Stimulated activated CD8-positive, alpha-beta memory T cell treated with anti-CD3 and anti-CD28 coated beads, Interleukin-7, amount 100 ng/mL, for 24 hours (primary cell): ENCODE measurements around the gene RPL3.

Experiments used
- DNase-seq: peaks from one replicate; pipeline ENCODE4 v3.0.0-alpha.2; 2020; ENCODE audit warnings: low read depth

The RPL3 gene

DNA sequence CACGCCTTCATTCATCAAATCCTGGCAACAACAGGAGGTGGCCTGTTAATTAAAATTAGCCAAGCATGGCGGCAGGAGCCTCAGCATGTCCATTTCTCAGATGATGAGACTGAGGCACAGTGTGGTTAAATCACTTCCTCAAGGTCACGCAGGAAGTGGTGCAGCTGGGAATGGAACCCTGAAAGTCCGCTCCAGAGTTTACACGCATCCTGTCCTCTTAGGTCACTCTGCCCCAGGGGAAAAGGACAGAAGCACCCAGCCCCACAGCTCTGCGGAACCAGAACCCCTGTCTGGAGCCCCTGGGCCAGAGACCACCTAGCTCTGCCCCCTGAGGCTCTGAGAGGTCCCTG is 19.6 kb downstream of the RPL3 start:
- no peak for DNase-seq

- no peak for DNase-seq
These were observed 21.0 kb downstream of the RPL3 start for GRCh38 chr22:39298241-39298987.

DNA sequence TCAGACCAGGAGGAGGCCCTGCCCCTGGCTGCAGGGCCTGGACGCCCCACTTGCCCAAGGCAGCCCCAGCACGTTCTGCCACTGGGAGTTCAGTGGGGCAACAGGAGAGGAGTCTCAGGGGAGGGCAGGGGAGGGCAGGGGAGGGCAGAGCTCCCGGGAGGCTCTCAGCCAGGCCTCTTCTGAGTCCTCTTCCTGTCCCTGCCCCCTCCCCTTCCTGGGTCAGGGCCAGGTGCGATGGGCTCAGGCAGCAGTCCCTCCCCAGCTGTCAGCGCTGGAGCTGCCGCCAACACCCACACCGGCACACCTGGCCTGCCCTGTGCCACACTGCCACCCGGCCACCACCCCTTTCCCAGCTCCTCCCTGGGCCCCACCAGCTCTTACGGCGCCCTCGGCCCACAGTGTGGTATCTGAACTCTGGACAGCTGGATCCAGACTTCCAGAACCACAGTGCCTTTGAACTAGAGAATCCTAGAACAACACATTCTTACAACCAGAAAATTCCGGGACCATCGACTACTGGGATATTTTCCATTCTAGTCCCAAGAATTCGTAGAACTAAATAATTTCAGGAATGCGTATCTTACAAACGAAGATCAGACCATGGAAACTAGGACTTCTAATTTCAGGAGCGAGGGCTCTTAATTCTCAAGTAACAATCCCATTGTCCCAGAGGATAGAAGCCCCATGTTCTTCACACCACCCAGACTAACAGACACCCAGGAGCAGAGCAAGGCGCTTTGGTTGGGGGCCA is 21.8 kb downstream of the RPL3 start:
- DNase-seq, result no peak

- DNase-seq, result no peak
These were observed 22.4 kb downstream of the RPL3 start for GRCh38 chr22:39296981-39297489.

DNA sequence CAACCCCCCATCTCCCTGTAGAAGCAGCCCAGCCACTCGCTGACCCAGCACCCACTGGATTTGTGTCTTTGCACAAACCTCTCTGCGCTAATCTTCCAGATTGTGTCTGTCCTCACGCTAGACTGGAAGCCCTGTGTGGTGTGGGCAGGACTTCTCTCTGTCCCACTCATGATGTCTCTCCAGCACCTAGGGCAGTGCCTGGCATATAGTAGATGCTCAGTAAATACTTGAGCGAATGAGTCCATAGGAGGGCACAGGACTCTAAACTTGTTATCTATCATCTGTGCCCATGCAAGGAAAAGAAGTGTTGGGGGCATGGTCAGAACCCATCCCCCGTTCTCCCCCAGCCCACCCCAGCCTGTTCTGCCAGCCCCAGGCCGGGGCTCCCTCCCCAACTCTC is 22.9 kb downstream of the RPL3 start:
- no peak for DNase-seq

GRCh38 chr22:39294571-39295468 is 24.6 kb downstream of the RPL3 start:
- no peak for DNase-seq

DNA sequence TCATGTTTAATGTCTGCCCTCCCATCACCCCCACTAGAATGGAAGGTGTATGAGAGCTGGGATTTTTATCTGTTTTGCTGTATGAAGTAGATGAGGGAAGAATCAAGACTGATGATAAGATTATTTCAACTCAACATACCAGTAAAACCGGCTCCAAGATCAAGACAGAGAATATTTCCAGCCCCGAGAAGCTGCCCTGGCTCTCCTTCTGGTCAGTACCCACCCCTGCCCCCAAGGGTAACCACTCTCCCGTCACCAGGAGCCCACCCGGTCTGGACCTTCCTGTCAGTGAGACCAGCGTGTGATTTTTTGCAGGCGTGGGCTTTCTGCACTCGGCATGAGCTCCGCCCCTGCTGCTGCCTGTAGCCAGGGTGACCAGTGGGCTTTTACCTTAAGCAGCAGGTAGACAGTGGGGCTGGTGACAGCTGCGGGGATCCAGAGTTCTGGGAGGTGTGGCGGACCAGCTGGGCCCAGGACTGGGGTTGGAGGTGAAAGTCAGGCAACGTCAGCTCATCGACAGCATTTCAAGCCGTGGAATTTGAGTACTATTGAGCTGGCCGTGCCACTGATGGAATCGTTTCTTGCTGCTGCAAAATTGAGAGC is 25.6 kb downstream of the RPL3 start:
- DNase-seq, result no peak

GRCh38 chr22:39292561-39293074 is 26.8 kb downstream of the RPL3 start:
- DNase-seq, result no peak

GRCh38 chr22:39292031-39292462 is 27.4 kb downstream of the RPL3 start:
- no peak for DNase-seq

DNA sequence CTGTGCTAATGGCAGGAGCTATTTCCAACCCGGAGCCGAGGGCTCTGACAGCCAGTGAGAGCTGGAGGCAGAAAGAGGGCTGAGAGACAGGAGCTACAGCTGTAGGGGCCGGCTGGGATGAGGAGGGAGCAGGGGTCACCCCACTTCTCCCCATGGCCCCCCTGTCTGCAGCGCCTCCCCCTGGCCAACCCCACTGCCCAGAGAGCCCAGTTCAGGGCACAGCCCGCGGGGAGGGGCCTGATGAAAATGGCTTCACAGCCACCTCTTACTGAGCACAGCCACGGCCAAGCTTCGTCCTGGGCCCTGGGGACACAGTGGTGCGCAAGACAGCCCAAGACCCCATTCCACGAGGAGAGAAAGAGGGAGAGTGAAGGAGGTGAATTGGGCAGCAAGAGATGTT is 27.9 kb downstream of the RPL3 start:
- no peak for DNase-seq

DNA sequence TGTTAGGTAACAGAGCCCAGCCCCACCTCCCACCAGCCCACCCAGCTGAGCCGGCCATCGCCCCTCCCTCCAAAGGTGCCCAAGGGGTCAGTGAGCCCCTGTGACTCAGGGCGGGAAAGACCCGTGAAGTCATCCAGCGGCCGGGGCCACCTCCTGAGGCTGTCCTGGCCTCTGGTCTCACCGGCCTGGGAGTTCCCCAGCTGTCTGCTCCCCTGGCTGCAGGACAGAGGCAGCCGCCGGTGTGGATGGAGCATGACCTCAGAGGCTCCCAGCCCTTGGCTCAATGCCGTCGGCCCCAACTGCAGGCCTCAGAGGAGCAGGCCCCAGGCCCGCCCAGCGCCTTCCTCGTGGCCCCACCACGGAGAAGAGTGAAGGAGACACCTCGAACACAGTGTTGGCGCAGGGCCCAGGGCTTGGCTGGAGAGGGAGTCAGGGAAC is 28.7 kb downstream of the RPL3 start:
- no peak for DNase-seq

DNA sequence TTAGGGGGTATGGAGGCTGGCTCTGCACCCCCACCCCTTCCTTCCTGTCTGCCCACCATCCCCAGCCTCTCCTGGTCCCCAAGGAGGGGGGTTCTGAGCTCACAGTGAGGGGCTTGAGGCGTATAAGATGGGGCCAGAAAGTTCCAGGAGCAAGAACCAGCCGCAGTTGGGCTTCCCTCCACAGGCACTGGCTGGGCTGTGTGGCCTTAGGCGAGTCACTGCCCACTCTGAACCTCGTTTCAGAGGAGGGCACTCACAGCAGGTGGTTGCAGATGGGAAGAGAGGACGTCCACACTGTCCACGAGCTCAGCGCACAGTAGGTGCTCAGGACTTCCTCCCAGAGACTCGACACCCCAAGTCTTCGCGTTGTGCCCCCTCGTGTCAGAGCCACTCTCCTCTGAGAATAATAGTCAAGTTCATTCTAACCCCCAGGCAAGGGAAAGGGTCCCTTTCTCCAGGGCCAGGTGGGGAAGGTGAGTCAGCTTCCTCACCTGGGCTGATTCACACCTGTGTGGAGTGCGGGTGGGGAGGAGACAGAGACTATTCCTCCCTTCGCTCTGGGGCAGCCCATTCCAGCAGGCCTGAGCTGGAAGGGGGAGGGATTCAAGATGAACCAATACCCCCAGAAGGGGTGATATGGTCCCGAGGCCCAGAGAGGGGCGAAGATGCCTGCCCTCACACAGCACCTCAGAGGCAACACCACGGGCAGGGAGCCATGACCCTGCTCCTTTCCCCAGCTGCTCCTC is 29.3 kb downstream of the RPL3 start:
- no peak for DNase-seq

DNA sequence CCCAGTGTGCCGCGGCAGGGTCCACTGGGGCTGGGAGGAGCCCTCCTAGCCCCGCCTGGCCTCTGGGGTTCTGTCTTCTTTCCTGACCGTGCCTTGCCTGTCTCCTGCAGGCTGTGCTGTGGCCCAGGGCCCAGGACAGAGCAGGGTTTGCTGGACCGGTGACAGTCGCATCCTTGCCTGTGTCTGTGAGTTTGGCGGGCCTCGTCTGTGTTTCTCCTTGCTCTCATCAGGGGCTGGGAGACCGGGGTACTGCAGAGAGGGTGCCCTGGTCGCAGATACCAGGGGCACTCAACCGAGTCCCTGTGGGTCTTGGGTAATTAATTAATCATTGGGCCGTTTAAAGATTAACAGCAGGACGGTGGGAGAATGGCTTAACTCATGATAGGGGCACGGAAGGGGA is 29.9 kb downstream of the RPL3 start:
- no peak for DNase-seq

GRCh38 chr22:39288135-39288898 is 31.1 kb downstream of the RPL3 start:
- no peak for DNase-seq

- DNase-seq, result no peak
These were observed 32.2 kb downstream of the RPL3 start for GRCh38 chr22:39287076-39287725.

DNA sequence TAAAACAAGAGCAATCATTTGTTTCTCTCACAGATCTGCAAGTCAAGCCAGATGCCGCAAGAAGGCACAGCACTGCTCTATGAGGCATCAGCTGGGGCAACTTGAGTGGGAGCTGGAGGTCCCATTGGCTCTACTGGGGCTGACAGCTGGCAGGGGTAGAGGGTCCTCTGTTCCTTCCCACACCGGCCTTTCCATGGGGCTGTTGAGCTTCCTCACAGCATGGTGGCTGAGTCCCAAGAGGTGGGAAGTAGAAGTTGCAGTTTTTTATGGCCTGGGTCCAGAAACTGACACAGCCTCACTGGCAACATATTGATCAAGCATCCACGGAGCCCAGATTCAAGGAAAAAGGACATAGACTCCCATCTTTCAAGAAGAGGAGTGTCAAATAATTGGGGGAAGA is 34.4 kb downstream of the RPL3 start:
- no peak for DNase-seq

GRCh38 chr22:39284142-39284980 is 35.1 kb downstream of the RPL3 start:
- DNase-seq, result no peak

GRCh38 chr22:39283322-39284141 is 35.9 kb downstream of the RPL3 start:
- no peak for DNase-seq
